Head of caudate nucleus (tissue), 42 donors: ENCODE data around the gene LZTS2.

Experiments
- DNase-seq, 42 donors: peaks; one replicate each; pipeline versions ENCODE4 v3.0.0 to v3.0.0-alpha.2; 2020 to 2021; ENCODE audit warnings: mixed read lengths in 7 of 42
- intact Hi-C: fragments of 100-400 bp; cut with DNase I; formaldehyde crosslinking; loops from one replicate; pipeline ENCODE4 v1.15.0; 2022

LZTS2 gene

GRCh38 chr10:101038484-101038883, 38.9 kb downstream of the LZTS2 start:
- no peak for DNase-seq
- intact Hi-C loops, result no loop called here

DNA sequence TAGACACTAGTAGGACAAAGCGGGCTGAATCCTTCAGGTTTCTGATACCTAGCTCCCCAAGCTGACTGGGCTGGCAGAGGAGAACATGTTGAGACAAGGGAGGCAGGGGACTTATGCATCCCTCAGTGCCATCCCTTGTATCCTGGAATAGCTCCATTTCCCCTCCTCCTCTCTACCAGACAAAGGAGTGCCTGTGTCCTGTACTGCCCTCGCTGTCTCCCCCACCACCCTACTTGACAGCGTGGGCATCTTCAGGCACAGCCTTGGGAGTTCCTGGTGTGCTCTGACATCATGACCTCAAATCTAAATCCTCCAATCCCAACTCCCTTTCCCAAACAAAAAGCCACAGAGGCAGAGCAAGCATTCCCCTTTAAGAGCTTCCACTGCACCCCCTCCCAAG, 40.5 kb downstream of the LZTS2 start:
- peak in 3 of 42 donors; percentile 35 to 43 (median 37) for DNase-seq
- intact Hi-C loops, result no loop called here

DNA sequence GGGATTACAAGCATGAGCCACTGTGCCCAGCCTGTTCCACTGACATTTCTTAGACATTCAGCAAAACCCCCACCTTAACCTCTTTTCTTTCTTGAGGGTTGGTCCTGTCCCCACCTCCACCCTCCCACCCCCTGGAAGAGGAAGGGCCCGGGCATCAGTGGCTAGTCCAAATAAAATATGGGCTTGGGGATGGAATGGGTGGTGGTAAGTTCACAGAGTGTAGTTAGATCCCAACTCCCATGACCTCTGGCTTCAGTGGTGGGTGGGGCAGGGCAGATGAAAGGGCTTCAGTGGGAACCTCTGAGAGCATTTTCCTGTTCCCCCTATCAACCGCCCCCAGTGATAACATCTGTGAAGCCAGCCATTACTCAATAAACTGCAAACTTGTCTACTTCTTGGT, 41.2 kb downstream of the LZTS2 start:
- DNase-seq, result no peak
- intact Hi-C loops, result no loop called here

GRCh38 chr10:101041252-101041761, 41.7 kb downstream of the LZTS2 start:
- intact Hi-C loops, result no loop called here
- DNase-seq, result peak; percentile 65 to 94 (median 86)

- intact Hi-C loops, result no loop called here
- DNase-seq, result no peak
Observed at GRCh38 chr10:101042118-101042517, 42.5 kb downstream of the LZTS2 start.

DNA sequence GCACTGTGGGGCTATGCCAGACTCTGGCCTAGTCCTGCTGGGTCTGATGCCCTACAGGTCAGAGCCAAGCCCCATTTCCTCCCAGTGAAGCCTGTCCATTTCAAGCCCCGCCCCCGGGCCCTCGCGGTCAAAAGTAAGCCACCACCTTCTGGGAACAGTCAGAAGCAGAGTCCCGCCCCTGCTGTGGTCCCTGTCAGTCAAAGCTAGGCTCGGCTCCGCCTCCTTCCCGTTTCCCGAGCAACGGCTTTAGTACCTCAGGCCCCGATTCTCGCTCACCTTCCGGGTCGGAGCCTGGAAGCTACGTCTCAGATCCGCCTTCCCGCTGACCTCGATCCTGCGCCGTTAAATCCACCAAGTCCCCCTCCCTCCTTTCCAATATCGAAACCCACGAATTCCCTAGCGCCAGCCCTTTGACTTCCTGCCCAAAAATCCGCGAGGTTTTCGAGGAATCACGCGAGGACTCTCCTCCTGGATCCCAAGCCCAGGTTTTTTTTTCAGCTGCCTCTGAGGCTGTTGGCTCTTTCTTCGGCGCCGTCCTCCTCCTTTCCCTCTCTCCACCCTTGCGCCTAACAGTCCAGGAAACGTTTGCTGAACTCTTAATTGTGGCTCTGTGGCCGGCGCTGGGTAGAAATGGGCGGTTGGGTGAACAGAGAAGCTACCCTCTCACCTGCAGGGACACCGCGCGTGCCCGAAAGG, 43.2 kb downstream of the LZTS2 start:
- intact Hi-C loops, result no loop called here
- DNase-seq, result peak; percentile 72 to 97 (median 90)

DNA sequence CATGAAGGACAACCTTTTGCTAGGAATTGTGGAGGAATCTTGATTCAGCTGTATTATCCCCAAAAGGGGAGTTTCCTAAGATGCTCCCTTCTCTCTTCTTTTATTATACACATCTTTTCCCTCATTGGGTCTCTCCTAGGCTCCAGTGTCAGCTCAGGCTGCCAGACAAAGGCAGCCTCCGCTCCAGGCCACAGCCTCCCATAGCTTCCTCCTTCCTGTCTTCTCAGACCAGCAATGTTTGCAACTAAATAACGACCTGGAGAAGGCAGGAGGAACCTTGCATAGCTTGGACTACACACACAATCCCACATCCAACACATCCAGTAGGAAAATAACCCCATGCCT, 43.7 kb downstream of the LZTS2 start:
- intact Hi-C loops, result no loop called here
- DNase-seq, result no peak

DNA sequence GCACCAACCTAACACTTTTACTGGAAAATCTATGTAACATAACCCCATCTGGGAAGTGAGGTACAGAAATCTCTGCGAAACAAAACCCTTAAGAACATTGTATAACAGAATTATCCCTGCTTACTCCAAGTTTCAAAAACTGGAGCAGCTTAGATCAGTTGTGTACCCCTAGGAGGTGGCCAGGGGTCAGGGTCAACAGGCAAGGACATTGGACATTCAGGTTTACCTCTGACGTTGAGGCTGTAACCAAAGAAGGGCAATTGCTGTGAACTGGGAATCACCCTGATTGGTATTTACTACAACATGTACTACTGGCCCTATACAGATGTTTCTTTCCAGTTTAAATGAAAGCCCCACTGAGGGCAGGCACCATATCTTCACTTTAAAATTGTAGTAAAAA, 44.5 kb downstream of the LZTS2 start:
- no peak for DNase-seq
- intact Hi-C loops, result no loop called here

GRCh38 chr10:101046332-101047238, 47.0 kb downstream of the LZTS2 start:
- intact Hi-C loops, result no loop called here
- DNase-seq, result no peak

- DNase-seq, result peak in 2 of 42 donors; percentile 41 to 51
- intact Hi-C loops, result no loop called here
Observed at GRCh38 chr10:101047268-101047667, 47.7 kb downstream of the LZTS2 start.

- DNase-seq, result no peak
- intact Hi-C loops, result no loop called here
Observed at GRCh38 chr10:101047961-101048892, 48.6 kb downstream of the LZTS2 start.

GRCh38 chr10:101050208-101051069, 50.8 kb downstream of the LZTS2 start:
- intact Hi-C loops, result no loop called here
- peak in 31 of 42 donors; percentile 31 to 82 (median 64) for DNase-seq

DNA sequence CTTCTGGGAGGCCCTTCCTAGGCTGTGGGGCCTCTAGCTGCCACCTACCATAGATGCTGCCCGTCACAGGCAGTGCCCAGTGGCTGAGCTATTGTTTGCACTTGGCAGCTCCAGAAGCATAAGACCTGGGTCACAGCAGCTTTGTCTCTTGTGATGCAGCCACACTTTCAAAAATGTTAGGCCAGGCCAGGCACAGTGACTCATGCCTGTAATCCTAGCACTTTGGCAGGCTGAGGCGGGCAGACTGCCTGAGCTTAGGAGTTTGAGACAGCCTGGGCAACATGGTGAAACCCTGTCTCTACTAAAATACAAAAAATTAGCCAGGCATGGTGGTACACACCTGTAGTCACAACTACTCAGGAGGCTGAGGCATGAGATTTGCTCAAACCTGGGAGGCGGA, 52.7 kb downstream of the LZTS2 start:
- intact Hi-C loops, result no loop called here
- DNase-seq, result no peak

DNA sequence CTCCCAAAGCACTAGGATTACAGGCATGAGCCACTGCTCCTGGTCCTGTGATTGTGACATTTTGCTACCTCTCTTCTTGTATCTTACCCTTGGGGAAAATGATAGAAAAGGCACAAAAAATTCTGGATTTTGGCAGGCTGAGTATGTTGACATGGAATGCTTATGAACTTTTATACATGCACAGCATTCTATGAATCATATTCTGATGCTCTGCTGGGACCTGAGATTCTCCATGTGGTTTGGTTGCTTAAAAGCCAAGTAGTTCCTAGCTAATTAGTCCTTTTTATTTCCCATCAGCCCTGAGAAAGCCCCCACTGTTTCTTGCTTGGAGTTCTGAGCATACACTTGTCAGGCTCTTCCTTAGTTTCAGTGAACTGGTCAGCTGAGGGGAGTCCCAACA, 53.9 kb downstream of the LZTS2 start:
- DNase-seq, result no peak
- intact Hi-C loops, result no loop called here

DNA sequence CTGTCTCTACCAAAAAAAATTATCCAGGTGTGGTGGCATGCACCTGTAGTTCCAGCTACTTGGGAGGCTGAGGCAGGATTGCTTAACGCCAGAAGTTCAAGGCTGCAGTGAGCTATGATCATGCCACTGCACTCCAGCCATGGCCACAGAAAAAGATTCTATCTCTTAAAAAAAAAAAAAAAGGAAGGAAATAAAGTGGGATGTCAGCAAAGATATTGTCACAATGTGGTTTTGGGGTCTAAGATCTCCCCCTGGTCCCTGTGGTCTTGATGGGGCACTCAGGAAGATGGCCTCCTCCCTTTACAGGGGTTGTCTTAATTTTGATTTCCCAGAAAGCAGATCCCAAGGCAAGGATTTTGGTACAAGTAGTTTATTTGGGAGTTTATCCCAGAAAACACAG, 54.7 kb downstream of the LZTS2 start:
- DNase-seq, result no peak
- intact Hi-C loops, result no loop called here

- intact Hi-C loops, result no loop called here
- DNase-seq, result no peak
Observed at GRCh38 chr10:101054876-101055275, 55.3 kb downstream of the LZTS2 start.

- intact Hi-C loops, result no loop called here
- DNase-seq, result no peak
Observed at GRCh38 chr10:101055411-101055810, 55.8 kb downstream of the LZTS2 start.

GRCh38 chr10:101056365-101057151, 57.0 kb downstream of the LZTS2 start:
- intact Hi-C loops, result no loop called here
- DNase-seq, result no peak
